Peyer's patch (tissue), 4 donors: Measurements from ENCODE around the gene RNU2-1.

Experiments used
- POLR2A ChIP-seq, 2 donors: fragments of 450-650 bp; IDR thresholded peaks; one replicate each; pipeline ENCODE4 v1.5.1; 2017; ENCODE audit warnings: antibody characterized with exemption in 2 of 2, mild to moderate bottlenecking in 2 of 2, moderate library complexity in 2 of 2
- TF ChIP-seq, protein P1 (sequence below), 6 experiments: fragments of 450-650 bp in 4 of 6; fragments of 200-600 bp in 2 of 6; sonication (generic) in 1 of 6; IDR thresholded peaks; one replicate each; pipeline ENCODE4 v1.5.1; 2017 to 2019; ENCODE audit warnings: antibody characterized with exemption in 6 of 6, mild to moderate bottlenecking in 3 of 6, moderate library complexity in 1 of 6

DNA sequence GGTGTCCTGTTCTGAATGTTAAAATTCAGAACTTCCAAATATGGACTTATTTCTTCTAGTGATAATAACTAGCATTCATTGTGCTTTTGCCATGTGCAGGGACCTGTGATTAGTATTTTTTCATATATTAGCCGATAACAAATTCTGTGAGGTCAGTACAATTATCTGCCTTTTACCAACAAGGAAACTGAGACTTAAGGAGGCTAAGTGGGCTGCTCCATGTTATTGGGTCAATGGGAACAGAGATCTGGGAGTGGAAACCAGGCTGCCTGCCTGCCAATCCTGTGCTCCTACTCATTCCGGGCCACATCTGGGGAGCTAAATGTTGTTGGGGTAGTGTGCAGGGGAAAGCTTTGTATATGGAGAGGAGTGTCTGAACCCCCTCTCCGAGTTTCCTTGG lies 18.4 kb downstream of the RNU2-1 start:
- TF ChIP-seq, protein P1, sequence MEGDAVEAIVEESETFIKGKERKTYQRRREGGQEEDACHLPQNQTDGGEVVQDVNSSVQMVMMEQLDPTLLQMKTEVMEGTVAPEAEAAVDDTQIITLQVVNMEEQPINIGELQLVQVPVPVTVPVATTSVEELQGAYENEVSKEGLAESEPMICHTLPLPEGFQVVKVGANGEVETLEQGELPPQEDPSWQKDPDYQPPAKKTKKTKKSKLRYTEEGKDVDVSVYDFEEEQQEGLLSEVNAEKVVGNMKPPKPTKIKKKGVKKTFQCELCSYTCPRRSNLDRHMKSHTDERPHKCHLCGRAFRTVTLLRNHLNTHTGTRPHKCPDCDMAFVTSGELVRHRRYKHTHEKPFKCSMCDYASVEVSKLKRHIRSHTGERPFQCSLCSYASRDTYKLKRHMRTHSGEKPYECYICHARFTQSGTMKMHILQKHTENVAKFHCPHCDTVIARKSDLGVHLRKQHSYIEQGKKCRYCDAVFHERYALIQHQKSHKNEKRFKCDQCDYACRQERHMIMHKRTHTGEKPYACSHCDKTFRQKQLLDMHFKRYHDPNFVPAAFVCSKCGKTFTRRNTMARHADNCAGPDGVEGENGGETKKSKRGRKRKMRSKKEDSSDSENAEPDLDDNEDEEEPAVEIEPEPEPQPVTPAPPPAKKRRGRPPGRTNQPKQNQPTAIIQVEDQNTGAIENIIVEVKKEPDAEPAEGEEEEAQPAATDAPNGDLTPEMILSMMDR (IDR thresholded peaks at IDR 0.05) = no peak
- no peak for TF ChIP-seq POLR2A (IDR thresholded peaks at IDR 0.05)
